ENCODE results near the gene MYEOV. TPM values are rescaled to one million over a fixed set of nuclear protein-coding genes. Genes with fewer than 3 reads are reported as not detected.

The MYEOV gene
- total and polyA plus RNA-seq, 10 of the 15 experiments (the other 5 are each of a cell fraction or from before 2014, with no cell fraction given), result 0.05 to 0.40 (median 0.26) TPM; not detected in 3

- TF ChIP-seq, protein P1, sequence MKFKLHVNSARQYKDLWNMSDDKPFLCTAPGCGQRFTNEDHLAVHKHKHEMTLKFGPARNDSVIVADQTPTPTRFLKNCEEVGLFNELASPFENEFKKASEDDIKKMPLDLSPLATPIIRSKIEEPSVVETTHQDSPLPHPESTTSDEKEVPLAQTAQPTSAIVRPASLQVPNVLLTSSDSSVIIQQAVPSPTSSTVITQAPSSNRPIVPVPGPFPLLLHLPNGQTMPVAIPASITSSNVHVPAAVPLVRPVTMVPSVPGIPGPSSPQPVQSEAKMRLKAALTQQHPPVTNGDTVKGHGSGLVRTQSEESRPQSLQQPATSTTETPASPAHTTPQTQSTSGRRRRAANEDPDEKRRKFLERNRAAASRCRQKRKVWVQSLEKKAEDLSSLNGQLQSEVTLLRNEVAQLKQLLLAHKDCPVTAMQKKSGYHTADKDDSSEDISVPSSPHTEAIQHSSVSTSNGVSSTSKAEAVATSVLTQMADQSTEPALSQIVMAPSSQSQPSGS (IDR thresholded peaks at IDR 0.05; ENCODE audit: low read length), result peak; percentile 77; the same call in 1 of the 2 replicates
- TF ChIP-seq NR2F1 (conservative IDR thresholded peaks at IDR 0.05) (peak; percentile 94), PAX5 (IDR thresholded peaks at IDR 0.05; ENCODE audit: borderline replicate concordance, low read depth, low read length) (peak; percentile 98), MTA3 (IDR thresholded peaks at IDR 0.05; ENCODE audit: borderline replicate concordance, low read length) (peak; percentile 75; the same call in 1 of the 2 replicates), CEBPB (IDR thresholded peaks at IDR 0.05; ENCODE audit: borderline replicate concordance in 1 of 2, low read depth in 2 of 2, low read length in 2 of 2) (no peak), LARP7 (IDR thresholded peaks at IDR 0.05) (peak; percentile 50; the same call in 1 of the 2 replicates), PRDM15 (CRISPR knock-in tag; IDR thresholded peaks at IDR 0.05) (no peak), MEF2A (IDR thresholded peaks at IDR 0.05; ENCODE audit: insufficient read depth, low read depth, low read length) (peak; percentile 75; the same call in 1 of the 2 replicates), CBFB (IDR thresholded peaks at IDR 0.05; ENCODE audit: low read depth) (peak; percentile 45; the same call in 1 of the 2 replicates), GATAD2B (conservative IDR thresholded peaks at IDR 0.05; ENCODE audit: low read depth) (peak; percentile 94), BACH1 (IDR thresholded peaks at IDR 0.05; ENCODE audit: borderline replicate concordance) (peak; percentile 38; the same call in 1 of the 2 replicates), JUNB (IDR thresholded peaks at IDR 0.05) (peak; percentile 78), KAT2A (conservative IDR thresholded peaks at IDR 0.05; ENCODE audit: control insufficient read depth, low read depth, low read length) (no peak), SMARCA5 (IDR thresholded peaks at IDR 0.05) (peak; percentile 82), MTA2 (IDR thresholded peaks at IDR 0.05; ENCODE audit: low read depth) (peak; percentile 76), ZZZ3 (IDR thresholded peaks at IDR 0.05; ENCODE audit: control insufficient read depth, insufficient read length, low read depth) (no peak)
- TF ChIP-seq, protein P2, sequence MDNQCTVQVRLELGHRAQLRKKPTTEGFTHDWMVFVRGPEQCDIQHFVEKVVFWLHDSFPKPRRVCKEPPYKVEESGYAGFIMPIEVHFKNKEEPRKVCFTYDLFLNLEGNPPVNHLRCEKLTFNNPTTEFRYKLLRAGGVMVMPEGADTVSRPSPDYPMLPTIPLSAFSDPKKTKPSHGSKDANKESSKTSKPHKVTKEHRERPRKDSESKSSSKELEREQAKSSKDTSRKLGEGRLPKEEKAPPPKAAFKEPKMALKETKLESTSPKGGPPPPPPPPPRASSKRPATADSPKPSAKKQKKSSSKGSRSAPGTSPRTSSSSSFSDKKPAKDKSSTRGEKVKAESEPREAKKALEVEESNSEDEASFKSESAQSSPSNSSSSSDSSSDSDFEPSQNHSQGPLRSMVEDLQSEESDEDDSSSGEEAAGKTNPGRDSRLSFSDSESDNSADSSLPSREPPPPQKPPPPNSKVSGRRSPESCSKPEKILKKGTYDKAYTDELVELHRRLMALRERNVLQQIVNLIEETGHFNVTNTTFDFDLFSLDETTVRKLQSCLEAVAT (IDR thresholded peaks at IDR 0.05), result 0 out of 2 replicates have a peak, but pooled peaks have one; percentile 34
- TF ChIP-seq, protein P3, sequence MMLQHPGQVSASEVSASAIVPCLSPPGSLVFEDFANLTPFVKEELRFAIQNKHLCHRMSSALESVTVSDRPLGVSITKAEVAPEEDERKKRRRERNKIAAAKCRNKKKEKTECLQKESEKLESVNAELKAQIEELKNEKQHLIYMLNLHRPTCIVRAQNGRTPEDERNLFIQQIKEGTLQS (IDR thresholded peaks at IDR 0.05; ENCODE audit: borderline replicate concordance, extremely low read depth, low read depth, low read length), result no peak
- TF ChIP-seq, protein P4, sequence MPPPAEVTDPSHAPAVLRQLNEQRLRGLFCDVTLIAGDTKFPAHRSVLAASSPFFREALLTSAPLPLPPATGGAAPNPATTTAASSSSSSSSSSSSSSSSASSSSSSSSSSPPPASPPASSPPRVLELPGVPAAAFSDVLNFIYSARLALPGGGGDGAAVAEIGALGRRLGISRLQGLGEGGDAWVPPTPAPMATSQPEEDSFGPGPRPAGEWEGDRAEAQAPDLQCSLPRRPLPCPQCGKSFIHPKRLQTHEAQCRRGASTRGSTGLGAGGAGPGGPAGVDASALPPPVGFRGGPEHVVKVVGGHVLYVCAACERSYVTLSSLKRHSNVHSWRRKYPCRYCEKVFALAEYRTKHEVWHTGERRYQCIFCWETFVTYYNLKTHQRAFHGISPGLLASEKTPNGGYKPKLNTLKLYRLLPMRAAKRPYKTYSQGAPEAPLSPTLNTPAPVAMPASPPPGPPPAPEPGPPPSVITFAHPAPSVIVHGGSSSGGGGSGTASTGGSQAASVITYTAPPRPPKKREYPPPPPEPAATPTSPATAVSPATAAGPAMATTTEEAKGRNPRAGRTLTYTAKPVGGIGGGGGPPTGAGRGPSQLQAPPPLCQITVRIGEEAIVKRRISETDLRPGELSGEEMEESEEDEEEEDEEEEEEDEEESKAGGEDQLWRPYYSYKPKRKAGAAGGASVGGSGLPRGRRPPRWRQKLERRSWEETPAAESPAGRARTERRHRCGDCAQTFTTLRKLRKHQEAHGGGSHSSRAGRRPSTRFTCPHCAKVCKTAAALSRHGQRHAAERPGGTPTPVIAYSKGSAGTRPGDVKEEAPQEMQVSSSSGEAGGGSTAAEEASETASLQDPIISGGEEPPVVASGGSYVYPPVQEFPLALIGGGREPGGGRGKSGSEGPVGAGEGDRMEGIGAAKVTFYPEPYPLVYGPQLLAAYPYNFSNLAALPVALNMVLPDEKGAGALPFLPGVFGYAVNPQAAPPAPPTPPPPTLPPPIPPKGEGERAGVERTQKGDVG (CRISPR knock-in tag; IDR thresholded peaks at IDR 0.05), result 0 out of 2 replicates have a peak, but pooled peaks have one; percentile 6
Observed at GRCh38 chr11:69298267-69299022, 4.5 kb downstream of the MYEOV start (continued).
